IPS DF 6.9 (cell line): Measurements from ENCODE around the gene SMIM24.

ENCODE experiments used
- DNase-seq: peaks from one replicate; pipeline ENCODE4 v3.0.0-alpha.2; 2013; ENCODE audit warnings: low read depth, low spot score
- H3K27ac ChIP-seq: one replicate; pipeline ENCODE4 v1.5.1; 2013; ENCODE audit warnings: low read length, control low read depth
- H3K27me3 ChIP-seq: 2 replicates; pipeline ENCODE4 v1.6.1; 2013; ENCODE audit warnings: mild to moderate bottlenecking, low read length; ENCODE audit not compliant: control insufficient read depth, insufficient read depth
- H3K36me3 ChIP-seq: 2 replicates; pipeline ENCODE4 v1.6.1; 2013; ENCODE audit warnings: low read length; ENCODE audit not compliant: control insufficient read depth, insufficient read depth
- H3K4me1 ChIP-seq: 2 replicates; pipeline ENCODE4 v1.6.1; 2013; ENCODE audit warnings: low read length; ENCODE audit not compliant: control insufficient read depth, insufficient read depth
- H3K4me3 ChIP-seq: 2 replicates; pipeline ENCODE4 v1.5.1; 2013; ENCODE audit warnings: mild to moderate bottlenecking, low read length
- H3K9me3 ChIP-seq: 2 replicates; pipeline ENCODE4 v1.6.1; 2013; ENCODE audit warnings: low read length, inconsistent platforms; ENCODE audit not compliant: control insufficient read depth, insufficient read depth
- WGBS: extraction: QIAGEN DNeasy Blood & Tissue Kit; methylation state at CpG from one replicate; pipeline ENCODE4 v1.1.7; 2013; ENCODE audit warnings: mixed read lengths, missing lambda C conversion rate; ENCODE audit not compliant: insufficient read length, insufficient coverage; 5-methylcytosine and 5-hydroxymethylcytosine counted together

Gene SMIM24

GRCh38 chr19:3522421-3523360 lies 42.4 kb upstream of the SMIM24 start:
- no CpG with 5 or more reads among the region's 40 CpGs for WGBS
- H3K27ac ChIP-seq, result no peak overlapping the region
- DNase-seq, result no peak
- H3K4me3 ChIP-seq, result no peak overlapping the region
- no peaks in the 10 kb centered on the region for H3K27me3 ChIP-seq
- H3K4me1 ChIP-seq, result peaks cover 2% of the 10 kb centered on the region; the same call in 1 of the 2 replicates
- no peaks in the 10 kb centered on the region for H3K9me3 ChIP-seq
- H3K36me3 ChIP-seq, result peaks cover 5% of the 10 kb centered on the region

GRCh38 chr19:3521104-3521445 lies 40.8 kb upstream of the SMIM24 start:
- no peak for DNase-seq

GRCh38 chr19:3520166-3521103 lies 40.1 kb upstream of the SMIM24 start:
- H3K27ac ChIP-seq, result no peak overlapping the region
- DNase-seq, result no peak
- no peaks in the 10 kb centered on the region; the same call in 1 of the 2 replicates for H3K36me3 ChIP-seq
- no peak overlapping the region for H3K4me3 ChIP-seq
- no peaks in the 10 kb centered on the region for H3K27me3 ChIP-seq
- no peaks in the 10 kb centered on the region for H3K9me3 ChIP-seq
- H3K4me1 ChIP-seq, result peaks cover 4% of the 10 kb centered on the region; the same call in 1 of the 2 replicates
- WGBS, result no CpG with 5 or more reads among the region's 37 CpGs

More at GRCh38 chr19:3521104-3521445, 40.8 kb upstream of the SMIM24 start:
- peaks cover 2% of the 10 kb centered on the region for H3K36me3 ChIP-seq
- H3K27me3 ChIP-seq, result no peaks in the 10 kb centered on the region
- H3K9me3 ChIP-seq, result no peaks in the 10 kb centered on the region
- H3K27ac ChIP-seq, result no peak overlapping the region
- WGBS, result no CpG with 5 or more reads among the region's 7 CpGs
- no peak overlapping the region for H3K4me3 ChIP-seq
- H3K4me1 ChIP-seq, result peaks cover 4% of the 10 kb centered on the region; the same call in 1 of the 2 replicates

- H3K36me3 ChIP-seq, result no peaks in the 10 kb centered on the region; the same call in 1 of the 2 replicates
- no peaks in the 10 kb centered on the region for H3K27me3 ChIP-seq
- no peak overlapping the region for H3K4me3 ChIP-seq
- H3K4me1 ChIP-seq, result peaks cover 4% of the 10 kb centered on the region
- H3K27ac ChIP-seq, result no peak overlapping the region
- H3K9me3 ChIP-seq, result no peaks in the 10 kb centered on the region
- no peak for DNase-seq
- WGBS, result no CpG with 5 or more reads among the region's 18 CpGs
Observed at GRCh38 chr19:3519126-3519525, 38.8 kb upstream of the SMIM24 start.

DNA sequence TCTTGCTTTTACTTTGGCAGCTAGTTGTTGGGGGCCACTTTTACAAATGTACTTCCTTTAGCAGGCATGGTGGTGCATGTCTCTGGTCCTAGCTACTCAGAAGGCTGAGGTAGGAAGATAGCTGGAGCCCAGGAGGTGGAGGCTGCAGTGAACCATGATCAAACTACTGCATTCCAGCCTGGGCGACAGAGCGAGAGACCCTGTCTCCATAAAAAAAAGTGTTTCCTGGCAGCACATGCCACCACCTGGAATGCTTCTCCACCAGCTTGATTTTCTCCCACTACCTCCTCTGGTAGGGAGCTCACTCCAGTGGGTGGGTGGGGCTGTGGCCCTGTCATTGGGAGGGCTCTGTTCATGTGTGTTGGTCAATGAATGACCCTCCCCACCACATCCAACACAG lies 38.3 kb upstream of the SMIM24 start:
- H3K36me3 ChIP-seq, result no peaks in the 10 kb centered on the region; the same call in 1 of the 2 replicates
- H3K4me3 ChIP-seq, result no peak overlapping the region
- H3K9me3 ChIP-seq, result no peaks in the 10 kb centered on the region
- no peak overlapping the region for H3K27ac ChIP-seq
- no CpG with 5 or more reads among the region's 2 CpGs for WGBS
- no peaks in the 10 kb centered on the region for H3K27me3 ChIP-seq
- no peak for DNase-seq
- H3K4me1 ChIP-seq, result peaks cover 4% of the 10 kb centered on the region

GRCh38 chr19:3518255-3518654 lies 37.9 kb upstream of the SMIM24 start:
- no peak overlapping the region for H3K27ac ChIP-seq
- WGBS, result no CpG with 5 or more reads among the region's 10 CpGs
- no peaks in the 10 kb centered on the region for H3K27me3 ChIP-seq
- H3K36me3 ChIP-seq, result no peaks in the 10 kb centered on the region; the same call in 1 of the 2 replicates
- H3K4me3 ChIP-seq, result no peak overlapping the region
- peaks cover 4% of the 10 kb centered on the region for H3K4me1 ChIP-seq
- no peaks in the 10 kb centered on the region for H3K9me3 ChIP-seq
- no peak for DNase-seq

GRCh38 chr19:3517638-3518037 lies 37.3 kb upstream of the SMIM24 start:
- Histone ChIP-seq H3K27me3 (no peaks in the 10 kb centered on the region), H3K4me1 (peaks cover 5% of the 10 kb centered on the region), H3K9me3 (no peaks in the 10 kb centered on the region), H3K27ac (no peak overlapping the region), H3K4me3 (no peak overlapping the region), H3K36me3 (no peaks in the 10 kb centered on the region)
- no CpG with 5 or more reads among the region's 2 CpGs for WGBS
- DNase-seq, result no peak

DNA sequence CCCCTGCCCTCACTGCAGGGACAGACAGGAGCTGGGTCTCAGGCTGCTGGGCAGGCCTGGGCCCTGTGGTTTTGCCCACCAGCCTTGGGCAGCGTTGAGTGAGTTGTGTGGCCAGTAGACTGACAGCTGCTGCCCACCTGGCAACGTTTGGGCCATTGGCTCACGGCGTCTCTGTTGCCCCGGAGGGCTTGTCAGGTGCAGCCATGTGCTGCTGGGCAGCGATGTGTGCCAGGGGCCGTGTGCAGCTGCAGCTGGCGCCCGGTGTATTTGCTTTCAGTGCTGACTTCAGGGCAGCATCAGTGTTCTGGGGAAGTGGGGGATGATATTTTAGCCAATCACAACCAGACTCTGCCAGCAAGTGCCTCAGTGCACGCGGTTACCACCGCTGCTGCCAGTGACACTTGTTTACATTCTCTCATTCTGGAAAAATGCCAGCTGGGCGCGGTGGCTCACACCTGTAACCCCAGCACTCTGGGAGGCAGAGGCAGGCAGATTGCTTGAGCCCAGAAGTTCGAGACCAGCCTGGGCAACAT lies 36.4 kb upstream of the SMIM24 start:
- no peaks in the 10 kb centered on the region for H3K27me3 ChIP-seq
- WGBS, result no CpG with 5 or more reads among the region's 15 CpGs
- H3K27ac ChIP-seq, result no peak overlapping the region
- no peak for DNase-seq
- H3K4me3 ChIP-seq, result no peak overlapping the region
- peaks cover 2% of the 10 kb centered on the region; the same call in 1 of the 2 replicates for H3K36me3 ChIP-seq
- H3K4me1 ChIP-seq, result peaks cover 5% of the 10 kb centered on the region
- no peaks in the 10 kb centered on the region for H3K9me3 ChIP-seq

DNA sequence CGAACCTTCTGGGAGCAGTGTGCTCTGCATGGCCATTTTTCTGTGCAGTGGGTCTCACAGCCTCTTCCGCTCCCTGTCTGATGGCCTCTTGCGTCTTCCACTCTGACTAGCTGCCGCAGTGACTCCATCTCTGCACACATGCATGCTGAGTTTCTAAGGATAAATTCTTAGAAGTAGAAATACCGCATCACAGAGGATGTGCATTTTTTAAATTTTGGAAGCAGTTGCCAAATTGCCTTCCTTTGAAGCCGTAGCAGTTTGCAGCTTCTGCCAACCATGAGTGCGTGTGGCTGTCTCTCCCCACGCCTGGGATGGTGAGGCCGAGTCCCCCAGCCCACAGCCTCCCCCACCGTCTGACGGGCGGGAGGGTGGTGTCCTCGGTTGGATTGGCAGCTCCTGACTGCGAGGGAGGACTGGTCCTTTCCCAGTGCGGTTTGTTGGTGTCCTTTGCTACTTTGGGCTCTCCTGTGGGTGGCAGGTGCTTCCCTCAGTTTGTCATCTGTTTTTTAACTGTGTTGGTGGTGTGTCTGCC lies 35.6 kb upstream of the SMIM24 start:
- WGBS, result no CpG with 5 or more reads among the region's 15 CpGs
- H3K27ac ChIP-seq, result no peak overlapping the region
- H3K36me3 ChIP-seq, result peaks cover 2% of the 10 kb centered on the region; the same call in 1 of the 2 replicates
- H3K9me3 ChIP-seq, result no peaks in the 10 kb centered on the region
- H3K27me3 ChIP-seq, result no peaks in the 10 kb centered on the region
- no peak overlapping the region for H3K4me3 ChIP-seq
- DNase-seq, result no peak
- H3K4me1 ChIP-seq, result peaks cover 5% of the 10 kb centered on the region

GRCh38 chr19:3514930-3515329 lies 34.6 kb upstream of the SMIM24 start:
- WGBS, result no CpG with 5 or more reads among the region's 12 CpGs
- DNase-seq, result no peak
- Histone ChIP-seq H3K9me3 (no peaks in the 10 kb centered on the region), H3K36me3 (peaks cover 2% of the 10 kb centered on the region; the same call in 1 of the 2 replicates), H3K4me3 (no peak overlapping the region), H3K27me3 (no peaks in the 10 kb centered on the region), H3K4me1 (peaks cover 5% of the 10 kb centered on the region), H3K27ac (no peak overlapping the region)
